OCI-LY7 (cell line): ENCODE measurements around the gene ARHGAP4. TPM values are rescaled to one million over a fixed set of nuclear protein-coding genes. Genes with fewer than 3 reads are reported as not detected.

Source experiments
- BruUV-seq: library from RNA; stranded (reverse); fragments of 400-500 nt; replicated peaks from 2 replicates; lab custom pipeline; 2021; lab: Mats Ljungman, UMichigan
- CTCF ChIA-PET: fragments of 300-600 bp; sonication (Branson Sonifier 250); formaldehyde crosslinking; loops from one replicate; lab custom pipeline; 2022; ENCODE audit warnings: antibody characterized with exemption; ENCODE audit not compliant: unreplicated experiment; lab: Charles Lee
- POLR2A ChIA-PET: fragments of 300-600 bp; sonication (Branson Sonifier 250); formaldehyde crosslinking; loops from one replicate; lab custom pipeline; 2022; ENCODE audit warnings: antibody characterized with exemption; lab: Charles Lee
- DNase-seq: peaks from one replicate; pipeline ENCODE4 v3.0.0-alpha.2; 2015; ENCODE audit warnings: low spot score
- H2AFZ ChIP-seq: fragments of 200-600 bp; sonication (generic), shearing (Covaris generic); 2 replicates; pipeline ENCODE4 v1.6.1; 2014; ENCODE audit warnings: mild to moderate bottlenecking, antibody characterized with exemption, low read length, moderate library complexity
- H3K27ac ChIP-seq: fragments of 200-600 bp; sonication (generic); 2 replicates; pipeline ENCODE4 v1.5.1; 2014; ENCODE audit warnings: mixed run types, low read depth, mild to moderate bottlenecking, moderate library complexity, low read length, inconsistent platforms; ENCODE audit not compliant: poor library complexity, severe bottlenecking
- H3K36me3 ChIP-seq: fragments of 200-600 bp; sonication (generic); 2 replicates; pipeline ENCODE4 v1.6.1; 2014; ENCODE audit warnings: mild to moderate bottlenecking, antibody characterized with exemption, low read length, moderate library complexity, mixed read lengths; ENCODE audit not compliant: insufficient read depth
- H3K4me1 ChIP-seq: fragments of 200-600 bp; sonication (generic); 2 replicates; pipeline ENCODE4 v1.5.1; 2014; ENCODE audit warnings: mild to moderate bottlenecking, low read length; ENCODE audit not compliant: insufficient read depth, poor library complexity, severe bottlenecking
- H3K4me2 ChIP-seq: fragments of 200-600 bp; sonication (generic); 2 replicates; pipeline ENCODE4 v1.6.1; 2014; ENCODE audit warnings: mild to moderate bottlenecking, low read length
- H3K4me3 ChIP-seq: fragments of 200-600 bp; sonication (generic); 2 replicates; pipeline ENCODE4 v1.5.1; 2014; ENCODE audit warnings: mild to moderate bottlenecking, low read depth, low read length; ENCODE audit not compliant: poor library complexity, severe bottlenecking
- H3K79me2 ChIP-seq: fragments of 200-600 bp; sonication (generic); 2 replicates; pipeline ENCODE4 v1.6.1; 2016; ENCODE audit warnings: low read depth, mild to moderate bottlenecking, low read length, moderate library complexity, mixed read lengths; ENCODE audit not compliant: insufficient read depth
- H3K9me2 ChIP-seq: fragments of 200-600 bp; sonication (generic); 2 replicates; pipeline ENCODE4 v1.6.1; 2016; ENCODE audit warnings: mild to moderate bottlenecking, low read length, mixed read lengths; ENCODE audit not compliant: insufficient read depth
- H3K9me3 ChIP-seq: fragments of 200-600 bp; sonication (generic); 2 replicates; pipeline ENCODE4 v1.6.1; 2014; ENCODE audit warnings: mild to moderate bottlenecking, mixed run types, low read length, mixed read lengths
- H4K20me1 ChIP-seq: fragments of 200-600 bp; sonication (generic); 2 replicates; pipeline ENCODE4 v1.6.1; 2014; ENCODE audit warnings: mild to moderate bottlenecking, antibody characterized with exemption, low read length, moderate library complexity, mixed read lengths; ENCODE audit not compliant: insufficient read depth
- CTCF ChIP-seq: fragments of 200-600 bp; sonication (generic); conservative IDR thresholded peaks from 2 replicates; pipeline ENCODE4 v1.5.1; 2014; ENCODE audit warnings: mild to moderate bottlenecking, antibody characterized with exemption, low read length, moderate library complexity, mixed read lengths
- EZH2phosphoT487 ChIP-seq: fragments of 200-600 bp; sonication (generic); IDR thresholded peaks from 2 replicates; pipeline ENCODE4 v1.6.1; 2018; ENCODE audit warnings: low read depth, borderline replicate concordance, mild to moderate bottlenecking, mixed run types, antibody characterized with exemption, low read length, moderate library complexity, mixed read lengths
- intact Hi-C: fragments of 100-400 bp; cut with micrococcal nuclease; formaldehyde crosslinking; loops from one replicate; pipeline ENCODE4 v1.10.0; 2022; ENCODE audit not compliant: unreplicated experiment
- total RNA-seq, 2 experiments: library from RNA; depleted of rRNA in 1 of 2; stranded (reverse); fragments of >200 nt in 1 of 2; shearing (Covaris generic) in 1 of 2; gene quantifications; 2 replicates each; pipeline ENCODE4 v1.2.3, GENCODE V29; 2014 to 2022

Gene ARHGAP4
- total RNA-seq, 2 experiments from 2014 or later, result 126 to 128 TPM

- Histone ChIP-seq H3K27ac (no peak overlapping the region), H3K4me1 (peaks cover 16% of the 10 kb centered on the region), H3K4me2 (no peak overlapping the region), H4K20me1 (no peaks in the 10 kb centered on the region), H3K4me3 (no peak overlapping the region), H3K36me3 (peaks cover 58% of the 10 kb centered on the region), H3K79me2 (no peaks in the 10 kb centered on the region), H3K9me2 (no peaks in the 10 kb centered on the region), H3K9me3 (no peaks in the 10 kb centered on the region), H2AFZ (no peak overlapping the region)
- CTCF ChIA-PET, result interaction anchor here (0.6 to 1.5 kb wide), 2 partner anchors 21 to 22 kb away, joined by 3 to 11 read pairs; no protein-coding TSS in a partner anchor
- intact Hi-C loops, result loop anchor here (1.0 kb wide), 2 partner anchors 23 to 183 kb away; partner anchors contain the start of gene PLXNB3
- POLR2A ChIA-PET, result interaction anchor here (1.0 kb wide), 1 partner anchor 22 kb away, joined by 4 read pairs; no protein-coding TSS in a partner anchor
- DNase-seq, result peak; percentile 86
- TF ChIP-seq CTCF (peak; percentile 88), EZH2phosphoT487 (no peak)
- BruUV-seq, result no TSS peak
Measured at GRCh38 chrX:153947009-153947769, 21.1 kb upstream of the ARHGAP4 start.

GRCh38 chrX:153945956-153946943, 20.2 kb upstream of the ARHGAP4 start:
- CTCF ChIA-PET, result interaction anchor here (0.6 to 1.5 kb wide), 2 partner anchors 21 to 22 kb away, joined by 3 to 11 read pairs; no protein-coding TSS in a partner anchor
- DNase-seq, result no peak
- H3K36me3 ChIP-seq, result peaks cover 49% of the 10 kb centered on the region
- intact Hi-C loops, result no loop called here
- H4K20me1 ChIP-seq, result no peaks in the 10 kb centered on the region
- TF ChIP-seq EZH2phosphoT487 (no peak), CTCF (no peak)
- POLR2A ChIA-PET, result interaction anchor here (0.7 to 1.2 kb wide), 2 partner anchors 21 to 23 kb away, joined by 4 read pairs; no protein-coding TSS in a partner anchor
- no TSS peak for BruUV-seq
- H3K4me2 ChIP-seq, result no peak overlapping the region
- H3K4me1 ChIP-seq, result peaks cover 16% of the 10 kb centered on the region
- H2AFZ ChIP-seq, result no peak overlapping the region
- H3K9me2 ChIP-seq, result no peaks in the 10 kb centered on the region
- no peaks in the 10 kb centered on the region for H3K9me3 ChIP-seq
- H3K4me3 ChIP-seq, result no peak overlapping the region
- no peak overlapping the region for H3K27ac ChIP-seq
- no peaks in the 10 kb centered on the region for H3K79me2 ChIP-seq
